GM18508 (cell line): ENCODE data around the gene PSMD12.
"Not testable (repeated sequence)": the region's sequence is repeated elsewhere in the genome, so short reads cannot be mapped to it uniquely, and the experiment has no call there.

Source experiments
- ATAC-seq: cut with Tn5 transposase; IDR thresholded peaks from one replicate; pipeline ENCODE4 v1.9.1; 2021; ENCODE audit warnings: moderate number of reproducible peaks; ENCODE audit not compliant: insufficient read depth, unreplicated experiment

The PSMD12 gene

DNA sequence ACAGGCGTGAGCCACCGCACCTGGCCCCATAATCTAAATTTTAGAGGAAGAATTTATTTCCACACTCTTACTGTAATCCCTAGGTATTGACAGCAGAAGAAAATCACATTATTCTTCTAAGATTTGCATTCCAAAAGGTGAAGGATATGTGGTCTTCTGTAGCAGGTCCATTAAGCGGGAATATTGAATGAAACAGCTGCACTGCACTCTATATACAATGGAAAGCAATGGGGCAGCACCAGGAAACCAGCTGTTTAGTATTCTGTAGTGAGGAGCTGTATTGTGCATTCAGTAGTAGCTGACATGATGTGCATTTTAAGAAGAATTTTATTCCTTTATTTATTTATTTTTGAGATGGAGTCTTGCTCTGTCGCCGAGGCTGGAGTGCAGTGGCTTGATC lies 49.6 kb downstream of the PSMD12 start:
- ATAC-seq: no peak

DNA sequence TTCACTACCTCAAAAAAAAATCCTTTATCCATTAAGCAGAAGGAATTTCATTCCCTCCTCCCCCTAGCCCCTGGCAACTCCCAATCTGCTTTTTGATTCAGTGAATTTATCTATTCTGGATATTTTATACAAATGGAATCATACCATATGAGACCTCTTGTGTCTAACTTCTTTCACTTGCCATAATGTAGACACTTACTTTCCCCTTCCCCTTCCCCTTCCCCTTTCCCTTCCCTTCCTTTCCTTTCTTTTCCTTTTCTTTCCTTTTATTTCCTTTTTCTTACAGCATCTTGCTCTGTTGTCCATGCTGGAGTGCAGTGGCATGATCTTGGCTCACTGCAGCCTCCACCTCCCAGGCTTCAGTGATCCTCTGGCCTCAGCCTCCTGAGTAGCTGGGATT lies 50.5 kb downstream of the PSMD12 start:
- ATAC-seq: no peak

DNA sequence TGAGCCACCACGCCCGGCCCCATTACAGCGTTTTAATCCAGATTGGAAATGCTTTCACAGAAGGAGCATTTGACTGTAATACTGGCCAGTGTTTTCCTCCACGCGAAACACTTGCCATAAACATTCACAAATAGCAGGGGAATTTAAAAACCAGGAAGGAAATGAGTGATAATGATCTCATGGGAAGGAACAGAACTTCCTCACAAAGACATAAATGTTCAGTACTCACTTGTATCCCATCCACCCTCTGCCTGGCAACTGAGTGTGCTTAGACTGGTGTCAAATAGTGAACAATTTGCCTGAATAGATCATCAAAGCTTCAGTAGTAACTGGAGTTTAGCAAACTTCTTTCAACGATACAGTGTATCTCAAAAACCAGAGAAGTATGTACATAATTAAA lies 54.1 kb downstream of the PSMD12 start:
- ATAC-seq: no peak

DNA sequence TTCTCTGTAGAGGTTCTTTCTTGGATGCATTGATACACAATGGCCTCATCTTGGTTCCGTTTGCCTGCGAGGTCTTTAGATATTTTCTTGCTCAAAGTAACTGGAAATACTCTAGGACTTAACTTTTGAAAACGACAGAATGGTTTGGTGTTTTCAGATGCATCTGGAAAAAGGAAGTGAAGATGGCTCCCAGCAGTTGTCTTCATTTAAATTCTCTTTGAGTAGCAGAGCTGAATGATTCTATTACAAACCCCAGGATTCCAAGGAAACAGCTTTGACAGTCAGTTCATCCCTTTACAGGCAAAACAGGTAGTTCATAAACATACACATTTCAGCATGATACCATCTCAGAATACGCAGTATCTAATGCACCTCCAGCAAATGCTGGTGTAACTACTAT lies 54.8 kb downstream of the PSMD12 start:
- ATAC-seq: no peak

DNA sequence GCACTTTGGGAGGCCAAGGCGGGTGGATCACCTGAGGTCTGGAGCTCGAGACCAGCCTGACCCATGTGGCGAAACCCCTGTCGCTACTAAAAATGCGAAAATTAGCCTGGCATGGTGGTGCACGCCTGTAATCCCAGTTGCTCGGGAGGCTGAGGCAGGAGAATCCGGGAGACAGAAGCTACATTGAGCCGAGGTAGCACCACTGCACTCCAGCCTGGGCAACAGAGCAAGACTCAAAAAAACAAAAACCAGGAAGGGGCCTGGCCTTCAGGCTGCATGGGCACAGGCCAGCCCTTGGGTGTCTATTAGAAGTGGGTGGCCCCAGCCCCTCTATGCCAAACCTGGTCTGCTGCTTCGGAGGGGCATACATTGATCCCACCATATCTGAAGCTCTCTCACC lies 56.0 kb downstream of the PSMD12 start:
- no peak for ATAC-seq

DNA sequence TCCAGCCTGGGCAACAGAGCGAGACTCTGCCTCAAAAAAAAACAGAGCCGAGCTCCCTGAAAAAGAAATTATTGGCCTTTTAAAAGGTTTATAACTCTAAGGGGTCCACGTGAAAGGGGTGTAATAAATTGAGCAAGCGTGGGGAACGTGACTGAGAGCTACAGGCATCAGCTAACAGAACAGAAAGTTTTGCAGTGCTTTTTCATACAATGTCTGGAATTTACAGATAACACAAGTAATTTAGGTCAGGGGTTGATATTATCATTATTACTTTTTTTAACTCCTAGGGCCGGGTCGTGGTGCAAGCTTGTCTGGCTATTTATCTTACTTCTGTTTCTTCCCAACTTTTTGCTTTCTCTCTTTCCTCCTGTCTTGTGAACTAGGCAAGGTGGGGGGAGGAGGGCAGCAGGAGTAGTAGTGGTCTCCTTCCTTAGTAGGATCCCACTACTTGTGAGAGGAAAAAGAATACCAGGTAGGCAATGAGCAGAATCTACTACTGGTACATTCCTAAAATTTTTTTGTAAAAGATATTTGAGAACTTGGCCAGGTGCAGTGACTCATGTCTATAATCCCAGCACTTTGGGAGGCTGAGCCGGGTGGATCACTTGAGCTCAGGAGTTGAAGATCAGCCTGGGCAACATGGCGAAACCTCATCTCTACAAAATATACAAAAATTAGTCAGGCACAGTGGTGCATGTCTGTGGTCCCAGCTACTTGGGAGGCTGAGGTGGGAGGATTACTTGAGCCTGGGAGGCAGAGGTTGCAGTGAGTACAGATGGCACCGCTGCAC lies 60.7 kb downstream of the PSMD12 start:
- not testable (repeated sequence) for ATAC-seq

DNA sequence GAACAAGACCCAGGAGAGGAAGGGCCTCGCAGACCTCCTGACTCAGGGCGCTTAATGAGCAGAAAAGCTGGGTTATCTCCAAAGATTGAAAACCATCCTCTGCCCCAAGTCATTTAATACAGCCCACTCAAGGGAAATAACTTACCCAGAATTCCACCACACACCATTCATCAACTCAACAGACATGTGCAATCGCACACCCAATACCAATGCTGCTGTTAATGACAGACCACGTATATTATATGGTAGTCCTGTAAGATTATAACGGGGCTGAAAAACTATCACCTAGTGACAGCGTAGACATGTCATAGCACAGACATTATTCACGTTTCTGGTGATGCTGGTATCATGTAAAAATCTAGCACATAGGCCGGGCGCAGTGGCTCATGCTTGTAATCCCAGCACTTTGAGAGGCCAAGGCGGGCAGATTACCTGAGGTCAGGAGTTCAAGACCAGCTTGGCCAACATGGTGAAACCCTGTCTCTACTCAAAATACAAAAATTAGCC lies 68.9 kb downstream of the PSMD12 start:
- no peak for ATAC-seq

DNA sequence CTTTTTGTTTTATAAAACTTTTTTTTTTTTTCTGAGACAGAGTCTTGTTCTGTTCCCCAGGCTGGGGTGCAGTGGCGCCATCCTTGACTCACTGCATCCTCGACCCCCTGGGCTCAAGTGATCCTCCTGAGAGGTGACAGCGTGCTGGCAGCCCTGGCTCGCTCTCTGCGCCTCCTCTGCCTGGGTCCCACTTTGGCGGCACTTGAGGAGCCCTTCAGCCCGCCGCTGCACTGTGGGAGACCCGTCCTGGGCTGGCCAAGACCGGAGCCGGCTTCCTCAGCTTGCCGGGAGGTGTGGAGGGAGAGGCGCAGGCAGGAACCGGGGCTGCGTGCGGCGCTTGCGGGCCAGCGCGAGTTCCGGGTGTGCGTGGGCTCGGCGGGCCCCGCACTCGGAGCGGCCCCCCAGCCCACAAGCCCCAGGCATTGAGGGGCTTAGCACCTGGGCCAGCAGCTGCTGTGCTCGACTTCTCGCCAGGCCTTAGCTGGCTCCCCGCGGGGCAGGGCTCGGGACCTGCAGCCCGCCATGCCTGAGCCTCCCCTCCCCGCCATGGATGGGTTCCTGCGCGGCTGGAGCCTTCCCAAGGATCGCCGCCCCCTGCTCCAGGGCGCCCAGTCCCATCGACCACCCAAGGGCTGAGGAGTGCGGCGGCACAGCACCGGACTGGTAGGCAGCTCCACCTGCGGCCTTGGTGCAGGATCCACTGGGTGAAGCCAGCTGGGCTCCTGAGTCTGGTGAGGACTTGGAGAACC lies 71.8 kb downstream of the PSMD12 start:
- no peak for ATAC-seq

DNA sequence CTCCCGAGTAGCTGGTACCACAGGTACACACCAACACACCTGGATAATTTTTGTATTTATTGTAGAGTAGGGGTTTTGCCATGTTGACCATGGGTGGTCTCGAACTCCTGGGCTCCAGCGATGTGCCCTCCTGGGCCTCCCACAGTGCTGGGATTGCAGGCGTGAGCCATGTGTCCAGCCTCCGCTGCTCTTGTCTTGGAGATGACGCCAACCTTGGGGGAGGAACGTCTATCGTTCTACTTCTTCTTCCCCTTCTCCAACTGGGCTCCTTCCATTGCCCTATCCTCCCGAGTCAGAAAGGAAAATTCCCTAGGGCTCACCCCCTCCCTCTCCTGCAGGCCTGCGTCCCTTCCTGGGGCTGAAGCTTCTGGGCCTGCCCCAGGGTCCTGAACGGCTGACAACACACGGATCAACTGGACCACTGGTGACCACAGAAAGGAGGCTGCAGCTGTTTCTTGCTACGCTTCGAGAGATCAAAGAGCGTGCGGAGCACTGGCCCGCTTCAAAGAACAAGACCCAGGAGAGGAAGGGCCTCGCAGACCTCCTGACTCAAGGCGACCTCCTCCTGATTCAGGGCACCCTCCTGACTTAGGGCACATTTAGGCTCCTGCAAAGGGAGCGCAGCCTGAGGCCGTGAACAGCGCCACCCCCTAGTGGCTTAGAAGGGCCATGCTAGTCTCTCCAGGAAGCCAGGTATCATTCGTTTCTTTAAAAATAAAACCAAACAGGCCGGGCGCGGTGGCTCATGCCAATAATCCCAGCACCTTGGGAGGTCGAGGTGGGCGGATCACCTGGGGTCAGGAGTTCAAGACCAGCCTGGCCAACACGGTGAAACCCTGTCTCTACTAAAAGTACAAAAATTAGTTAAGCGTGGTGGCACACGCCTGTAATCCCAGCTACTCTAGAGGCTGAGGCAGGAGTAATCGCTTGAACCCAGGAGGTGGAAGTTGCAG lies 72.8 kb downstream of the PSMD12 start:
- peak; percentile 83 for ATAC-seq

DNA sequence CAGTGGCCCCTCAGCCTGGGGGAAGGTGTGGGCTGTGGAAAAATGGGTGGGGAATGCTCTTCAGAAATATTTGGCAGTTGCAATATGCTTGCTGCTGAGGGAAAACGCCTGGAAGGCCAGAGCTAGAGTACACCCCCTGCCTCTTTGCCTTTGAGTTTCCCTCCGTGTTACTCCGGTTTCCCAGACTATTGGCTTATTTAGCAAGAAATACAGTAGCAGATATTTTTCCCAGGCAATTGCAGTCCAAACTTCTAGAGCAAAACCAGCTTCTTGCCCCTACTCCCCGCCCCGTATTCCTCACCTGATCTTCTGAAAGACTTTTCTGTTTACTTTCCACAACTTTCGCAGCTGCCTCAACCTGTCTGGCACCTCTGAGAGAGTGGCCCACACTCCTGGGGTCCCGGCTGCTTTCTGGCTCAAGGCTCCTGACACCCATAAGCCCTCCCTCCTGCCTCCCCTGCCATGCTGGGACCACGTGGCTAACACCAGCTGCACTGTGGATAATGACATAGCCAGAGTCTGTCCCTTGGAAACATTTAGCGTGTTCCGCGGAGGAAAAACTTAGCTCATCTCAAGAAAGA lies 75.6 kb downstream of the PSMD12 start:
- ATAC-seq: no peak

DNA sequence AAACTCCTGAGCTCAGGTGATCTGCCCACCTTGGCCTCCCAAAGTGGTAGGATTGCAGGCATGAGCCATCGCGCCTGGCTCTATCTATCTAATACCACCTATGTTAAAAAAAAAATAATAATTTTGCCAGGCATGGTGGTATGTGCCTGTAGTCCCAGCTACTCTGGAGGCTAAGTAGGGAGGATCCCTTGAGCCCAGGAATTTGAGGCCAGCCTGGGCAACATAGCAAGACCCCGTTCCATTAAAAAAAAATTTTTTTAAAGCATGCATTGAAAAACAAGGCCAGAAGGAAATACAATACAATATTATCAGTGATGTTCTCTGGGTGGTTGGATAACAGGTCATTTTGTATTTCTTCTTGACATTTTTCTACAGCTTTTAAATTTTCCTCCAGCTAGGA lies 76.1 kb downstream of the PSMD12 start:
- no peak for ATAC-seq

DNA sequence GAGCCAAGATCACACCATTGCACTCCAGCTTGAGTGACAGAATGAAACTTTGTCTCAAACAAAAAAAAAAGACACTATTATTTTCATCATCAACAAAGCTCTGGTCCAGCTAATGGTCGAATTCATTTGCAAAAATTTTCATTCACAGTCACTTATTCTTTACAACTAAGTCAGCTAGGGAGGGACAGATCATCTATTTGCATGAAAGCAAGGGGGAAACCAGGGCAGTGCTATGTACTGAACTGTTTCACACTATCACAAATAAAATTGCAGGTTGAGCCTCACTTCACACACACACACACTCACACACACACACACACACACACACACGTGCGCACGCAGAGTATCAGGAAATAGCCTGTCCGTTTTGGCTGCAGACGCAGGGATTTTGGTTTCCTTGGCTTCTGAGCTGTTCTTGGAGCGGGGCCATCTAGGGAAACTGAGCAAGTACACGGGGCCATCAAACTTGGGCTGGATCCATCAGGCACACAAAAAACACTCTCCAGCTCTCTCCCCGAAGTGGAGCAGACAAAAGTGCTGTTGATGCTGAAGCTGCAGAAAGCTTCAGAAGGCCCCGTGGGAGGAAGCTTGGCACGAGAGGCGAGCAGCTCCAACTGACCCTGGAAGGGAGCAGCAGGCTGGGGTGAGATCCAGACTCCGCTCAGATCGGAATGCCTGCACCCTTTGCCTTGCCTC lies 77.0 kb downstream of the PSMD12 start:
- ATAC-seq: no peak
